ENCODE results near the gene CLCF1.

Gene CLCF1

DNA sequence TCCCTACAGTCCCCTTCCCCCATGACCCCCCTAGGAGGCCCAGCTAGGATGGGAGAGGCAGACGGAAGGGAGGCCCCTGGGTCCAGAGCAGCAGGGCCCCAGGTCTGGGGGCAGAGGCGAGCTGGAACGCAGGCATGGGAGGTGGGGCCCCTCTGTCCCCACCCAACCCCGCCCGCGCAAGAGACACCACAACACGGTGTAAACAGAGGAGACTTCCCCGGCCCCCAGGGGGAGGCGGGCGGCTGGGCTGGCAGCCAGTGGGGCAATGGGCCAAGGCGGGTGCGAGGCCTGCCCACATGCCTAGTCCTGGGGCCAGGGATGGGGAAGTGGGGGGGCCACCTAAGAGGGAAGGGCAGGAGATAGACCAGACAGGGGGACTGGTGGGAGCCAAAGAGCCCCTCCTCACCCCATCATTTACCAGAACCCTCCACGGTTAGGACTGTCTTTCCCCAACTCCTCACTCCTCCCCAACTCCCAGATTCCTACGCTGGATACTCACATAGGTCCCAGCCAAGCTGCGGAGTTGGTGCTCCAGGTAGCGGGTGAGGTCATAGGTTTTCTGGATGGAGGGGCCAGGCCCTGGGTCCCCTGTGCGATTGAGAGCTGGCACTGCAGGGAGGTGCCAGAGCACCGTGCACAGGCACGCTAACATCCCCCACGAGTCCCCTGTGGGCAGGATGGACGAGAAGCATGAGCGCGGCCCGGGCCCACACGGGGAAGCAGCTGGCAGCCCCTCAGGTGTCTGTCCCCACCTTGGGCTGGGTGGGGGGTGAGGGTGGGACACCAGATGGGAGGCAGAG lies 6.2 kb downstream of the CLCF1 start:
- H3K4me3 ChIP-seq: no peak overlapping the region
- peak overlapping the region in 12 of 21 experiments; percentile 9 to 77 (median 41) for H3K27ac ChIP-seq

DNA sequence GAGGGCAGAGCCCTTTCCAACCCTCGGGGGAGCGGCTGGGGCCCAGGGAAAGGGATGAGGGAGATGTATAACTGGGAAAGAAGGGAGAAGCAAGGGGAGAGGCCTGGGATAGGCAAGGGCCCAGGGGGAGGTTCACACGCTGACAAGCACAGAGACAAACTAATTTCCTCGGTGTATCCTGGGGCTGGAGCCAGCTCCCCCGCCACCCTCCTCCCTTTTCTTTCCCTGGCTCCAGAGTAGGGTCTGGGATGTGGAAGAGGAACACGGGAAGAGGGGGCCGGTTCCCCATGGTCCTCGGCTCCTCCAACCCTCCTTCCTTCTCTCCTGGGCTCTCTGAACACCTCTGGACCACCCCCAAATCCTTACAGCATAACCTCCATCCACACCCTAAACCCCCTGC lies 6.9 kb downstream of the CLCF1 start:
- no peak overlapping the region for H3K4me3 ChIP-seq
- peak overlapping the region in 12 of 21 experiments; percentile 9 to 77 (median 41) for H3K27ac ChIP-seq

DNA sequence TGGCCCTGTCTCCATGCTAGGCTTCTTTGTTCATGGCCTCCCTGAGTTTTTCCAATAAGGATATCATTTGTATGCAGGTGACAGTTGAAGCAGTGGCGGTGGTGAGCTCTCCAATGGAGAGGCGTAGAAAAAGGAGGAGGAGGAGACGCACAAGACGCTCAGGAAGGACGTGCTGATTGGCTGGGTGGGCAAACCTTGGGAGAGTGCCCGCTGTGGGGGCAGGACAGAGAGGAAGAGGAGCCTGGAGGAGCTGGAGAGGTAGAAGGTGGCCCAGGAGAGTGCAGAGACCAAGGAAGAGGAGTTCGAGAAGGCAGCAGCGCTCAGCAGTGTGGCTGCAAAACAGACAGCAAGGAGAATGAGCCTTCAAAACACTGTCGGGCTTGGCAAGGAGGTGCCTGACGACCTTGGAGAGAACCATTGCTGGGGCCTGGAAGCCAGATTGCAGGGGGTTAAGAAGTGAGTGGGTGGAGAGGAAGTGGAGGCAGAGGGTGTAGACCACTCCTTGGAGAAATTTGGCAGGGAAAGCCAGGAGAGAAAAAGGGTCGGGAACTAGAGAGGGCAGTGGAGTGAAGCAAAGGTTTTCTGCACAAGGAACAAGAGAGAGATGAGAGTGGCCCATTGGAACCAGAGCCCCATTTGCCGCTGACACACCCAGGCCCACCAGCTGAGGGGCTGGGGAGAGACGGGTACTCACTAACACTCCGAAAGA lies 7.5 kb downstream of the CLCF1 start:
- no peak overlapping the region for H3K4me3 ChIP-seq
- H3K27ac ChIP-seq: peak overlapping the region in 9 of 21 experiments; percentile 9 to 77 (median 48)

DNA sequence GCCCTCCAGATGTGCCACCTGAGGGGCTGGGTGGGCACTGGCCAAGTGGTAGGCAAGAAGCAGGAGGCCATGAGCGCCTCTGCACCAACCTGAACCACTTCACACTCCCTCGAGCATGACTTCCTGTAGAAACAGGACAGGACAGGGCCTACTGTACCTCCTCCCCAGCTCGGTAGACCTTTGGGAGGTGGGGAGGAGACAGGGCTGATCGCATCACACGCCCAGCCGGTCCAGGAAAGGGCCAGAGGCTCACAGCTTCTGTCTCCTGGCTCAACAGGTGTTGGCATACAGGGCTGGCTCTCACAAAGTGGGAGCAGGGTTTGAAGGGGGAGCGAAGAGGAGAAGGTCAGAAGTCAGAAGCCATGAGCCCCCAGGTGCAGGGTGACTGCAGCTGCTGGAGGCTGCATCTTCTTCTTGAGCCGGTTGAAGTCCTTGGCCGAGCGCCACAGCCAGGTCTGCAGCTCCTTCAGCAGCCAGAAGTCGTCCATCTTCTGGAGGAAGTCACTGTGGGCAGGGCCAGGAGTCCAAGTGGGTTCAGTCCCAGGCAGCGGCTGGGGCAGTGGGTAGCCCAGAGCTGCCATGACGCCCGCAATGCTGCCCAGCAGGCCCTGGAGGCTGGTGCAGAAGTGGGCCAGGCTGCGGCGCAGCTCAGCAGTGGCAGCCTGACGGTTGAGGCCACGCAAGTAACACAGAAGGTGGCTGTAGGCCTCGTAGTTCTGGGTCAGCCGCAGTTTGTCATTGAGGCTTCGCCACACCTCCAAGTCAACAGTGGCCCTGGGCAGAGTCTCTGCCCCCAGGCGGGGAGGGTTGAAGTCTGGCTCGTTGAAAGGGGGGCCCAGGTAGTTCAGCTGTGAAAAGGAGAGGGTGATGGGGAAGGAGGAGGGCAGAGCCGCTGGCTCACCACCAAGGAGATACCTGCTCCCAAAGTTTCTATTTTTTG lies 8.3 kb downstream of the CLCF1 start:
- peak overlapping the region in 3 of 21 experiments; percentile 9 to 31 (median 11) for H3K27ac ChIP-seq
- H3K4me3 ChIP-seq: no peak overlapping the region

DNA sequence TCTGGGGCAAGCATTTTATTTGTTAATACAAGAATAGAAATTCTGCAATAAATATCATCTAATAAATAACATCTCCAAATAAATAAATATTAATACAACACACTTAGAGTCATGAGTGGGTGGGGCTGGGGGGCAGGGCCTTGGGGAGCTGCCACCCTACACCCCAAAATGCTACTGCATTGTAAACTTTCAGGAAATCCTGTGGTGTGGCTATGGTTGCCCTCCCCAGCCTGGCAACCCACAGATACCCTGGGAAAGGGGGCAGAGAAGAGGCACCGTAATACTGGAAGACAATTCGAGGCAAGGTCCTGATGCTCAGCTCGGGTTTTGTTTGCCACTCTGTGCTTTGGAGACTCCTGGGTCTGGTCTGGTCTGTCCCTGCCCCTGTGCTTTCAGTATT lies 9.2 kb downstream of the CLCF1 start:
- no peak overlapping the region for H3K4me3 ChIP-seq
- H3K27ac ChIP-seq: peak overlapping the region in 2 of 21 experiments; percentile 11 to 31

DNA sequence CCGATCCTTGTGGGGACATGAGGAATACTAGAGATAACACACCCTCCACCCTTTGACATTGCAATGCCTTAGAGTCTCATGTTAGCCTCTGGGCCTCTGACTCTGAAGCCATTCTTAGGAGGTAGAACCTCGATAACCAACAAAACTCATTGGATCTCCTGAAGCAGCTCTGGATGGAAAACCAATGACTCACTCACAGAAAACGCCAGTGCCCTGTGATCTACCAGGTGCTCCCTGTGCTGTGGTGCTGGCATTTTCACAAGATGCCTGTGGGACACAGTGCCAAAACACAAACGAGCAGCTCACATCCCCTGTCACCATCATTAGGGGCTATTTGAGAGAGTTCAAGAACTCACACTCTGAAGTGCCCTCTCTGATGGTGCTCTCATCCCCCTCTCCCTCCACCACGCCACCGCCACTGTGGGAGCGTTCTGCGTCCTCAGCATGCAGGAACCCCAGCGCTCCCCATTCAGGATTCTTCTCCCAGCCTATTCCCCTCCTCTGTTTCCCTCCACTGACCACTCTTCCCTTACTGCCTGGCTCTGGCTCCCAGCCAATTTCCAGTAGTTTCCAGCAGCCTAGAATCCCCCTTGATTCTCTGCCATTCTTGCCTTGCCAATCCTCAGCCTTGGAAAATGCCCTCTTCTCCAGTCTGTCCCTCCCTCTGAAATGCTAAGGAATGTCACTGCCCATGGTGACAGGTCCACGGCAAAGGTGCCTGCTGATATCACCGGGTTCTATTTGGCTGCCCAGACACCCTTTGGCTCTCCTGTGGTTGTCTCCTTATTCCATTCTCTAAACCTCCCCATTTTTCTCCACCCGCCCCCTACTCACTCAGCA lies 15.3 kb downstream of the CLCF1 start:
- H3K4me3 ChIP-seq: no peak overlapping the region
- H3K27ac ChIP-seq: peak overlapping the region in 3 of 21 experiments; percentile 45 to 97 (median 50)

DNA sequence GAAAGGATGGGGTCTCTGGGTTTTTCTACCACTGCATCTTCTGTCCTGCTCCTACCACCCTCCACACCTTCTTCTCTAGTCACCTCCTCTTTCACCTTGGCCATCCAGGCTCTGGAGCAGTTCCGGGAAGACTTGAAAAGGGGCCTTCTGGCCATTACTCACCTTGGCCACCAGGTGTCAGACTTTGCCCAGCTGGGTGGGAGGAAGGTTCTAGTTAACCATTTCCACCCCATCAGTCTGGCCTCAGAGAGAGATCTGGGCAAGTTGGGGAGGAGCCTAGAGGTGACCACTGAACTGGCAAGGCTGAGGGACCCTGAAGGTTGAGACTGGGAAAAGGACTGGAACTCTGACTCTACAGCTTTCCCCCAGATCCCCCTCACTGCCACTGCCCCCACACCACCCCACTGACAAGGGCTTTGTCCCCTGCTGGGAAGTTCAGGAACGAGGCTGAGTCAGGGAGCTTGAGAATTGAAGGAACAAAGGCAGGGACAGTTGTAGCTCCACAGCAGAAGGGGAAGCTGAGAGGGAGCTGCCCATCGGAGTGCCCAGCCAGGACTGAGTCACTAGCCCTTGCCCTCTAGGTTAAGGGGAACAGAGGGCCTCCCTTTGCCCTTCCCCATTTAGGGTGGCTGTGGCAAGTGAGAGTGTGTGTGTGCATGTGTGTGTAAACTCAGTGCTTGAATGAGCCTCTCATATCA lies 16.4 kb downstream of the CLCF1 start:
- Histone ChIP-seq H3K27ac (peak overlapping the region in 19 of 21 experiments; percentile 4 to 100 (median 98)), H3K4me3 (no peak overlapping the region)

DNA sequence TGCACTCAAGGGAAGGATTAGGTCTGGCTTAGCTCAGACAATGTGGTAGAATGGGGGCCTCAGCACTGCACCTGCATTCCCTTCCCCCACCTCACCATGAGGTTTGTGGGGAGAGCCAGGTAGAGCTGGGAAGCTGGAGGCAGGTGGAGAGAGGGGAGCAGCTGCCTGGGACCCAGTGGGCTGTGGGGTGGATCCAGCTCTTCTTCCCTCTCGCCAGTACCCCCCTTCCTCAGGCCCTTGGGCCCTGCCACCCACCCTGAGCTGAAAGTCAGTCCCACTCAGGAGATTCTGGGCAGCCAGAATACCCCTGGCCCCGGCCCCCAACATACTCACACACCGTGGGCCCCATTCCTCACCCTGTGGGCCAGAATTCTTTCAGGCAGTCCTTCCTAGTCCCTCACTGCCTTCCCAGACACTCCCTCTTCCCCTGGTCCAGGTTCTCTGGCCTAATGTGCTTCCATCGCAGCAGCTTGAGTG lies 17.0 kb downstream of the CLCF1 start:
- peak overlapping the region in 19 of 21 experiments; percentile 4 to 100 (median 98) for H3K27ac ChIP-seq
- H3K4me3 ChIP-seq: no peak overlapping the region

DNA sequence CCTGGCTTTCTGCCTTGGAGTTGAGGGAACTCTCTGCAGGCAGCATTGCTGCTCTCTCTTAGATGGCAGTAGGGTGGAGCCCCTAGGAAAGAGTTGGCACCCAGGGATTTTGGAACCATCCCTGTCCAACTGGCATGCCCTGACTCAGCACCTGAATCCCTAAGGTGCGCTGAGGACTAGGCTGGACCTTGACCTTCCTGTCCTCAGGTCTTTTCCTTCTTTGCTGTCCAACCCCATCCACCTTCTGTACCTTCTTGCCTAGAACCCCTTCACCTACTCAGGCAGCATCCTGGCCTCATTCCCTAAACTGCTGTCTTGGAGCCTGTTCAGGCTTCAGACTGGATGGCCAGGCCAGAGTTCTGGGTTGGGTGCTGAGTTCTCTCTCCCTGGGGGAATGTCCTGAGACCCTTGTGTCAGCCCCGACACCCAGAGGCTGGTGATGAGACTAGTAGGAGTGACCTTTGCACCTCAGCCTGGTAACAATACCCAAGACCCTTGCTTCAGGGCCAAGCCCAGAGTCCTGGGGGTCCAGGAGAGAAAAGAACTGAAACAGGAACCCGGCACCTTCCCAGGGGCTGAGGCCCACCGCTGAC lies 17.5 kb downstream of the CLCF1 start:
- no peak overlapping the region for H3K4me3 ChIP-seq
- peak overlapping the region in 20 of 21 experiments; percentile 86 to 100 (median 98) for H3K27ac ChIP-seq

DNA sequence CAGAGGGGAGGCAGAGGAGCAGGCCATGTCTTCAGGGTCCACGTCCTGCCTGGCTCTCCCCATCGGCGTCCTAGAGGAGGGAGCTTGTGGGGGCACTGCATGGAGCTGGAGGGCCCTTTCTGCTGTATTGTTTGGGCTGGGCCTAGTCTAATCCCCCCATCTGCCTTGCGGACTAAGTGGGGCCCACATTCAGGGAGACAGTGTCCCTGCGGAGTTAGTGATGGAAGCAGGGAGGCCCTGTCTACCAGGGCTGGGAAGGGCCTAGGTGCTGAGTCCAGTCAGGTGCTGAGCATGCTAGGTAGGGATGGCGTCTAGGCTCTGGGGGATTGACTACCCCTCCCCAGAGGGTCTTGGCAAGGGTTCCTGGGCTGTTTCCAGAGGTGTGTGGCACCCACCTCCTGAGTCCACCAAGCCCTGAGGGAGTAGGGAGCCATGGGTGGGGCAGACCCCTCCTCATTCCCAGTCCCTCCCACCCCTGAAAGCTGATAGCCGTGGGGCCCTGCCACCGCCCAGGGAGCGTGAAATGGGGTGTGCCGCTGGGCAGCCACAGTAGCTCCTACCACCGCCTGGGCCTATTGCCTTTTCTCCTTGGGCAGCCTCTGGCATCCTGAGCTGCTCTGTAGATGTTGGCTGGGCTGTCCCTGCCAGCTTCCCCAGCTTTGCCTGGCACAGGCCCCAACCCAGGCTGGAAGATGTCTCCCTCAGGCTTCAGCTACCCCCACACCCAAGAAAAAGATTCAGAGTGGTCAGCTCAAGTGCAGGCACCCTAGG lies 18.2 kb downstream of the CLCF1 start:
- H3K4me3 ChIP-seq: no peak overlapping the region

DNA sequence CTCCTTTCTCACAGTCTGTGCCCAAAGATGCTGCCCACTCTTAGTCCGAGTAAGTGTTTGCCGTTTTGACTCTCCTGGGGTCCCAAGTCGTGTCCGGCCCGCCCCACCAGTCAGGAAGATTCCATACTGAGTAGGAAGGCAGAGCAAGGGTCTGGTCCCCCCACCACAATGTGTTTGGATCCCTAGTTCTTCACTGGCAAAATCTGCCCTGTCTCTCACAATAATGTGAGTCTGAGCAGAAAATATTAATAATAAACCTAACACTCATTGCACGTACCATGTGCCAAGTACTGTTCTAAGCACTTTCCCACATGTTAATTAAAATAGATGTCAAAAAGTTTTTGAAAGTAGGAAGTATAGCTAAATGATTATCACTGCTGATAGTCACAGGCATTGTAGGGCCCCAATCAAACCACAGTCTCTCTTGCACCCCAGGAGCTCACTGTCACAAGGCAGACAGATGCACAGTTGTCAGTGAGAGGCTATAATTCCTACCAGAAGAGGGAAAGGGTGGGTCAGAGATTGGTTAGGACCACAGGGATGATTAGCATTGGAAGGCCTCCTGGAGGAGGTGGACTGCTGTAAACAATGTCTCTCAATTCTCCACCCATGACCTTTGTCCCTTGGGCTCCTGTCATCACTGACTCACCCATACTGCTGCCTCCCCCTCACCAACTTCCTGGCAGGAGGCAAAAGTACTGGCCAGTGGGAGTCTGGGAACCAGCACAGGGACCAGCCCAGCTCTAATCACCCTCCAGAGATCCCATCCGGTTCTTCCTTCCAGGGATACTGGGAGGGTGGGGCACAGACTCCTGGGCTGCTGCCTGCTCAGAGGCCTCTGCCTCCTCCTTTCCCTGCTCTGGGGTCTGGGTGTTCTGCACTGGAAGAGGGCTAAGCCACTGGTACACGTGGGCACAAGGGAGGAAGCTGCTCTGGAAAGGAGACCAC lies 19.0 kb downstream of the CLCF1 start:
- peak overlapping the region; percentile 43 to 100 (median 98) for H3K27ac ChIP-seq
- H3K4me3 ChIP-seq: peak overlapping the region; percentile 37 to 74 (median 66)

More for the DNA sequence above, 18.2 kb downstream of the CLCF1 start:
- H3K27ac ChIP-seq: peak overlapping the region; percentile 8 to 100 (median 98)

DNA sequence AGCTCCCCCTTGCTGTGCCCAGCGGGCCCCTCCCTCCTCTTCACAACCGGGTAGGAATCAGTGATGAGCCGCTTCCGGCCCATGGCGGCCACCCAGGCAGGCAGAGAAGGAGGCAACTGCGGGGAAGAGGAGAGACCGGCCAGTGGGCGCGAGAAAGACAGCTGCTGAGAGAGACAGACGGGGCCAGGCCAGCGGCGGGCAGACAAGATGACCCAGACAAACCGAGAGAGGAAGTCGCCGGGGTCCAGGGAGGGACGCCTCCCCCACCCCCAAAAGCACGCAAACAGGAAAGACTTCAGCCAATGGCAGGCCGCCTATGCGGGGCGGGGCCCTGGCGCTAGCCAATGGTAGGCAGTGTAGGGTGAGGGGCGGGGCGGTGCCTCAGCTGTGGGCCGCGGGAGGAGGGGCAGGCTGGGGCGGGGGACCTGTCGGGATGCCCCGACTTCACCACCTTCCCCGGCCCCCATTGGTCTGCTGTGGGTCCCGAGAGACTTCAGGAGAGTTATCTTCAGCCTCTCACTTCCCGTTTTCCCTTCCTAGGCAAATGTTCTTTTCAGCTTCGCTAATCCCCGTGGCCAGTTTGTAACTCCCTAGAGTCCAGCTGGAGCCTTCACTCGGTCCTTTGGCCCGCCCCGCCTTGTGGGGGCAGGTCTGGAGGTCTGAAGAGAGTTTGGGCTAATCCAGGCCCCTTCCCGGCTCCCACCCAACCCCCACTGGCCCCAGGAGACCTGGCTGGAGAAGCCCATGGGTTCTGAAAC lies 19.9 kb downstream of the CLCF1 start, which contains the start of gene POLD4:
POLD4 (minus strand) TSS at position 230 of the 758 bp plus-strand sequence; CDS start at position 83, 147 bp downstream.
- Histone ChIP-seq H3K4me3 (peak within 1 kb of the TSS; percentile 37 to 74 (median 66)), H3K27ac (peak within 1 kb of the TSS; percentile 83 to 100 (median 98))

DNA sequence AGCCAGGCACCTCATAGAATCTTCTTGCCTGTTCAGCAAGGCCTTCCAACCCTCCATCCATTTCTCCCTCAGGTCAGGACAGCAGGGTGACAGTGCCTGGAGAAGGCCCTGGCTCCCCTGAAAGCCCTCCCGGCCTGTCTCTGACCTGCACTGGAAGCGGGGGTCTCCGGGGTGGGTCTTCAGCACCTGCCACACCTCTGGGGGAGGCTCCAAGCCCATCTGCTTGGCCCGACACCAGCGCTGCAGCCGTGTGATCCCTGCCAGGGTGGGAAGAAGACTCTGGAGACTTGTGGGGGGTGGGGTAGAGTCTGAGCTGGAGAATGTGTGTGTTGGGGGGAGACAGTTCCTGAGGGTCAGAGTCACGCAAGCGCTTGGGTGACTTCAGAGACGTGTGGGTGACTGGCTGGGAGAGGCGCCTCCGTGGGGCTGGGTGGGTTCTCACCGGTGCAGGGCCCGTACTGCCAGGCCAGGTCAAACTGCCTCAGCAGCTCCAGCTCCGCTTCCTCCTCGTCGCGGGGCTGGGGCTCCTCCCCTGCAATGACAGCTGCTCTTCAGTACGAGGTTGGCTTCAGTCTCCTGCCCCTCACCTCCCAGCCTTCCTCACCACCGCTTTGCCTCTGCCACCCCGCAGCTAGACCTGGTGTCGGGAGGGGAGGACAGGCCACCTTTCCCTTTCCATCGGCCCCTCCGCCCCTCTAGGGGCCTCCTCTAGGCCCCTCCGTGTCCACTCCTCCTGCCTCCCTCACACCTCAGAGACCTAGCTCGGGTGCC lies 20.7 kb downstream of the CLCF1 start:
- H3K27ac ChIP-seq: peak overlapping the region; percentile 83 to 100 (median 98)

More for the DNA sequence above, 20.7 kb downstream of the CLCF1 start:
- peak overlapping the region; percentile 37 to 74 (median 66) for H3K4me3 ChIP-seq

Measured in skin epidermis (tissue), 12 donors.